Kidney (tissue), 14 donors: ENCODE measurements around the gene STXBP6. TPM values are rescaled to one million over a fixed set of nuclear protein-coding genes. Genes with fewer than 3 reads are reported as not detected.
"Not testable (repeated sequence)": the region's sequence is repeated elsewhere in the genome, so short reads cannot be mapped to it uniquely, and the experiment has no call there.

ENCODE experiments used
- DNase-seq, 5 donors: peaks; one replicate each; pipeline ENCODE4 v3.0.0-alpha.2; 2013 to 2020
- FAIRE-seq: peaks from 2 replicates; lab custom pipeline; 2012; peaks lifted over from hg19 to GRCh38; lab: Jason Lieb, UNC
- H3K27ac ChIP-seq, 2 donors: one replicate each; pipeline ENCODE4 v1.7.0; 2013; ENCODE audit warnings: low read depth in 2 of 2, low read length in 2 of 2, inconsistent platforms in 1 of 2
- H3K27me3 ChIP-seq: one replicate; pipeline ENCODE4 v1.7.1; 2013; ENCODE audit warnings: low read length, inconsistent platforms; ENCODE audit not compliant: control insufficient read depth, insufficient read depth
- H3K36me3 ChIP-seq, 3 donors: one replicate each; pipeline versions ENCODE4 v1.7.0 to v1.7.1; 2013; ENCODE audit warnings: low read length in 3 of 3, control low read depth in 1 of 3, inconsistent platforms in 1 of 3; ENCODE audit not compliant: insufficient read depth in 3 of 3, control insufficient read depth in 2 of 3
- H3K4me1 ChIP-seq, 3 donors: one replicate each; pipeline versions ENCODE4 v1.7.0 to v1.7.1; 2013; ENCODE audit warnings: low read length in 3 of 3, inconsistent platforms in 1 of 3, low read depth in 1 of 3; ENCODE audit not compliant: control insufficient read depth in 2 of 3, insufficient read depth in 2 of 3
- H3K4me3 ChIP-seq, 3 donors: one replicate each; pipeline versions ENCODE4 v1.7.0 to v1.8.1; 2013; ENCODE audit warnings: low read length in 3 of 3, control low read depth in 1 of 3, inconsistent platforms in 1 of 3
- H3K9ac ChIP-seq, 3 donors: one replicate each; pipeline versions ENCODE4 v1.7.0 to v1.7.1; 2013; ENCODE audit warnings: low read length in 3 of 3, control low read depth in 1 of 3, inconsistent platforms in 1 of 3
- H3K9me3 ChIP-seq, 3 donors: one replicate each; pipeline versions ENCODE4 v1.7.0 to v1.7.1; 2013; ENCODE audit warnings: low read length in 3 of 3, control low read depth in 1 of 3, inconsistent platforms in 1 of 3; ENCODE audit not compliant: control insufficient read depth in 2 of 3, insufficient read depth in 1 of 3
- CTCF ChIP-seq: IDR thresholded peaks from 3 replicates; pipeline ENCODE4 v1.5.1; 2012; ENCODE audit warnings: mild to moderate bottlenecking, moderate library complexity, borderline replicate concordance; ENCODE audit not compliant: insufficient read depth; ENCODE audit errors: extremely low read depth
- intact Hi-C: fragments of 100-400 bp; cut with DNase I; formaldehyde crosslinking; loops from one replicate; pipeline ENCODE4 v1.11.1; 2022
- polyA plus RNA-seq: library from polyadenylated mRNA; stranded (reverse); fragments of 350-450 nt; fragmentation: Illumina TruSeq; extraction: RNeasy Lipid Tissue Mini Kit (QIAGEN cat#74804); gene quantifications from one replicate; pipeline ENCODE4 v1.2.3, GENCODE V29; 2014; ENCODE audit warnings: low read depth, low replicate concordance; ENCODE audit not compliant: insufficient read depth
- total RNA-seq: library from RNA; stranded (reverse); fragmentation: NEBNext Ultra II Directional; extraction: Animal tissue kit (Norgen Biotek cat#: 25700); gene quantifications from one replicate; pipeline ENCODE4 v1.2.1, GENCODE V29; 2021
- donor health status: control.
- donor health status: control.
- donor health status: control.
- donor health status: control.
- donor health status: control.
- donor health status: DM: yes; HTN: yes; CAD: no.
- donor health status: Normal renal cell carcinoma (clear cell type).

STXBP6 gene
- total and polyA plus RNA-seq, 2 donors from 2014 or later = 2.8 to 3.9 TPM

GRCh38 chr14:24804552-24805212, 245.3 kb downstream of the STXBP6 start:
- no peak overlapping the region for H3K27ac ChIP-seq
- no peaks in the 10 kb centered on the region for H3K27me3 ChIP-seq
- intact Hi-C loops = loop anchor here (10.0 kb wide), 1 partner anchor 240 kb away; no protein-coding TSS in a partner anchor
- no peaks in the 10 kb centered on the region for H3K9me3 ChIP-seq
- no peak for DNase-seq
- H3K9ac ChIP-seq = no peak overlapping the region
- TF ChIP-seq CTCF = no peak
- H3K36me3 ChIP-seq = no peaks in the 10 kb centered on the region
- H3K4me1 ChIP-seq = no peaks in the 10 kb centered on the region
- no peak for FAIRE-seq
- no peak overlapping the region for H3K4me3 ChIP-seq

DNA sequence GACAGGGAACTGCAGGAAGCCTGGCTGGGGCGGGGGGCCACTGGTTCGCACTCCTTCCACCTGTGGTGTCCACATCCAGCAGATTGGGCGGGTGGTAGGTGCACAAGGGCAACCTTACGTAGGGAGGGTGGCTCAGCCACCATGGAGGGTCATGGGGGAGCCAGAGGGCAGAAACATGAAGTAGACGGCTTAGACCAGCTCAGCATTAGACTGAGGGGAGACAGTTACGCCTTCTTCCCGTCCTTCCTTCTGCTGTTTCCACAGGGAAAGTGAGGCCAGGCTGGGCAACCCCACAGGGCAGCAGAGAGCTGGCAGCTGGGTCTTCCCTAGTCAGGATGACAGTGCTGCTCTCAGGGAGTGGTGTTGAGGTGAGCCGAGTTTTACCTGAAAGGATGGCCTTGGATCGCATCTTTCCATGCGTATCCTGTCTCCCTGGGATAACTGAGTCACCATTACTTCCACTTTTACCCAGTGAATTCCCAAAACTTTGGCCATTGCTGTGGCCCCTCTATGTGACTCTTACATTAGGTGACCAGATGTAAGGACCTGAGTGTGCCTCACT, 245.9 kb downstream of the STXBP6 start:
- FAIRE-seq = no peak

GRCh38 chr14:24803426-24803825, 246.5 kb downstream of the STXBP6 start:
- H3K9ac ChIP-seq, H3K36me3 ChIP-seq, DNase-seq, H3K4me1 ChIP-seq, H3K9me3 ChIP-seq, H3K27ac ChIP-seq, FAIRE-seq, H3K4me3 ChIP-seq, H3K27me3 ChIP-seq: not testable (repeated sequence)
- intact Hi-C loops = loop anchor here (10.0 kb wide), 1 partner anchor 241 kb away; no protein-coding TSS in a partner anchor

More for the DNA sequence above, 245.9 kb downstream of the STXBP6 start:
- no peak overlapping the region for H3K27ac ChIP-seq
- no peaks in the 10 kb centered on the region for H3K4me1 ChIP-seq
- intact Hi-C loops = loop anchor here (10.0 kb wide), 1 partner anchor 241 kb away; no protein-coding TSS in a partner anchor
- no peak for TF ChIP-seq CTCF
- H3K27me3 ChIP-seq = no peaks in the 10 kb centered on the region
- no peaks in the 10 kb centered on the region for H3K36me3 ChIP-seq
- no peaks in the 10 kb centered on the region for H3K9me3 ChIP-seq
- H3K9ac ChIP-seq = no peak overlapping the region
- DNase-seq = no peak
- no peak overlapping the region for H3K4me3 ChIP-seq

DNA sequence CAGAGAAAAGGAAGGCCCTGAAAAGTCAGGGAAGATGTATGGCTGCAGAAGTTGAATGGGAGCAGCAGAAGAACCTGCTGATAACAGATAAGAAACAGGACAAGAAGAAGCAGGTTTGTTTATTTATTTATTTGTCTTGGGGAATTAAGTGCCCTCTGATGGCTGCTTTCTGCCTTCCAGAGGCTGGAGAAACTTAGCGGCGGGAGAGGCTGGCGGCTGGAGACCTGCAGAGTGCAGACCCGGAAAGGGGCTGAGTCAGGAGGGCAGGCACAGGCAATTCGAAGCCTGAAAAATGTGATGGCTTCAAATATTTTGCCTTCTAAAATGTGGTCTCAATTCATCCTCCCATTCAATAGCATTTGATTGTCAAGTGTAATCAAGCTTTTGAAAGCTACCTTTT, 247.7 kb downstream of the STXBP6 start:
- intact Hi-C loops = loop anchor here (10.0 kb wide), 1 partner anchor 243 kb away; no protein-coding TSS in a partner anchor
- Histone ChIP-seq H3K9ac (no peak overlapping the region), H3K4me3 (no peak overlapping the region), H3K36me3 (no peaks in the 10 kb centered on the region), H3K9me3 (no peaks in the 10 kb centered on the region), H3K4me1 (no peaks in the 10 kb centered on the region), H3K27ac (no peak overlapping the region), H3K27me3 (no peaks in the 10 kb centered on the region)
- no peak for FAIRE-seq
- no peak for DNase-seq
- TF ChIP-seq CTCF = no peak
